Naive thymus-derived CD4-positive, alpha-beta T cell (primary cell): ENCODE data around the gene DBNDD1. TPM values are rescaled to one million over a fixed set of nuclear protein-coding genes. Genes with fewer than 3 reads are reported as not detected.

Experiments used
- ATAC-seq: fragments of 150-1000 bp; cut with Tn5 transposase; 2 replicates; pipeline ENCODE4 v1.10.0; 2021; ENCODE audit warnings: mild to moderate bottlenecking, moderate library complexity
- CTCF ChIA-PET: fragments of 350-600 bp; sonication (Branson Sonifier 250); formaldehyde crosslinking; loops from one replicate; lab custom pipeline; 2021; ENCODE audit warnings: antibody characterized with exemption; lab: Charles Lee
- POLR2A ChIA-PET: fragments of 350-600 bp; sonication (Branson Sonifier 250); formaldehyde crosslinking; loops from one replicate; lab custom pipeline; 2021; ENCODE audit warnings: antibody characterized with exemption, inconsistent platforms; lab: Charles Lee
- DNase-seq, 9 donors: peaks; one replicate each; pipeline versions ENCODE4 v3.0.0 to v3.0.0-alpha.2; 2020 to 2022; ENCODE audit warnings: mixed read lengths in 1 of 9
- H3K27ac ChIP-seq: one replicate; pipeline ENCODE4 v1.7.0; 2013; ENCODE audit warnings: mild to moderate bottlenecking, low read depth, low read length, moderate library complexity
- H3K27me3 ChIP-seq, 2 donors: one replicate each; pipeline ENCODE4 v1.7.0; 2013; ENCODE audit warnings: low read length in 2 of 2, mild to moderate bottlenecking in 2 of 2, moderate library complexity in 2 of 2; ENCODE audit not compliant: control insufficient read depth in 2 of 2, insufficient read depth in 2 of 2
- H3K36me3 ChIP-seq, 3 experiments: 1 replicate in 2 of 3; 2 replicates in 1 of 3; pipeline ENCODE4 v1.7.0; 2013; ENCODE audit warnings: low read length in 3 of 3, mild to moderate bottlenecking in 3 of 3, moderate library complexity in 1 of 3; ENCODE audit not compliant: insufficient read depth in 3 of 3, control insufficient read depth in 2 of 3
- H3K4me1 ChIP-seq, 2 donors: one replicate each; pipeline ENCODE4 v1.7.0; 2013; ENCODE audit warnings: low read length in 2 of 2, mild to moderate bottlenecking in 2 of 2, moderate library complexity in 1 of 2; ENCODE audit not compliant: control insufficient read depth in 2 of 2, insufficient read depth in 2 of 2
- H3K4me3 ChIP-seq: 2 replicates; pipeline ENCODE4 v1.7.0; 2013; ENCODE audit warnings: mild to moderate bottlenecking, low read length
- H3K9me3 ChIP-seq, 3 experiments: 1 replicate in 2 of 3; 2 replicates in 1 of 3; pipeline ENCODE4 v1.7.0; 2013; ENCODE audit warnings: low read length in 3 of 3; ENCODE audit not compliant: control insufficient read depth in 2 of 3
- H3K27ac Mint-ChIP-seq, 9 donors: one replicate each; pipeline ENCODE4 v1.8.0; 2020 to 2022; ENCODE audit warnings: mixed read lengths in 9 of 9, mild to moderate bottlenecking in 8 of 9, moderate library complexity in 5 of 9, inconsistent platforms in 2 of 9
- H3K27me3 Mint-ChIP-seq, 5 donors: one replicate each; pipeline ENCODE4 v1.8.0; 2021 to 2022; ENCODE audit warnings: mixed read lengths in 5 of 5, mild to moderate bottlenecking in 1 of 5
- H3K36me3 Mint-ChIP-seq, 5 donors: one replicate each; pipeline ENCODE4 v1.8.0; 2020 to 2022; ENCODE audit warnings: mixed read lengths in 5 of 5, mild to moderate bottlenecking in 3 of 5, inconsistent platforms in 1 of 5
- H3K4me1 Mint-ChIP-seq, 7 donors: one replicate each; pipeline ENCODE4 v1.8.0; 2020 to 2022; ENCODE audit warnings: mixed read lengths in 7 of 7, mild to moderate bottlenecking in 3 of 7, inconsistent platforms in 1 of 7
- H3K4me3 Mint-ChIP-seq, 10 donors: one replicate each; pipeline ENCODE4 v1.8.0; 2020 to 2022; ENCODE audit warnings: mild to moderate bottlenecking in 10 of 10, mixed read lengths in 10 of 10, moderate library complexity in 6 of 10, inconsistent platforms in 2 of 10
- H3K9me3 Mint-ChIP-seq, 11 donors: one replicate each; pipeline ENCODE4 v1.8.0; 2020 to 2022; ENCODE audit warnings: mixed read lengths in 11 of 11, mild to moderate bottlenecking in 4 of 11, inconsistent platforms in 1 of 11, moderate library complexity in 1 of 11
- intact Hi-C, 2 donors: fragments of 100-400 bp; cut with micrococcal nuclease; formaldehyde crosslinking; loops; one replicate each; pipeline ENCODE4 v1.15.1; 2023
- polyA plus RNA-seq, 2 donors: library from polyadenylated mRNA; unstranded; fragments of 300-500 nt; fragmentation: Illumina TruSeq; gene quantifications; one replicate each; pipeline ENCODE4 v1.2.3, GENCODE V29; 2021
- total RNA-seq, 6 experiments: library from RNA in 5 of 6; stranded (reverse) in 5 of 6; gene quantifications; 1 replicate in 5 of 6; 2 replicates in 1 of 6; pipeline ENCODE4 v1.2.3 and lab custom pipeline; 2021 to 2026

Gene DBNDD1
- total and polyA plus RNA-seq, 7 experiments from 2014 or later = 0.12 to 20.8 (median 3.1) TPM

- Histone ChIP-seq H3K9me3 (no peaks in the 10 kb centered on the region), H3K27ac (peak overlapping the region; percentile 69), H3K27me3 (no peaks in the 10 kb centered on the region), H3K4me1 (peaks cover 11 to 31% of the 10 kb centered on the region in 2 donors), H3K4me3 (peak overlapping the region; percentile 73), H3K36me3 (no peaks in the 10 kb centered on the region)
- peaks cover 0 to 2% (median 0%) of the 10 kb centered on the region in 5 donors for H3K36me3 Mint-ChIP-seq
- H3K27me3 Mint-ChIP-seq = peaks cover 0 to 21% (median 0%) of the 10 kb centered on the region in 5 donors
- H3K27ac Mint-ChIP-seq = peak overlapping the region; percentile 67 to 84 (median 79)
- H3K4me3 Mint-ChIP-seq = peak overlapping the region; percentile 75 to 82 (median 80)
- H3K9me3 Mint-ChIP-seq = peaks cover 0 to 2% (median 0%) of the 10 kb centered on the region in 11 donors
- H3K4me1 Mint-ChIP-seq = peaks cover 15 to 37% (median 28%) of the 10 kb centered on the region in 7 donors
- CTCF ChIA-PET = interaction anchor here (0.6 kb wide), 1 partner anchor 45 kb away, joined by 4 read pairs; no protein-coding TSS in a partner anchor
- intact Hi-C loops = loop anchor here (1.0 to 5.0 kb wide), 5 partner anchors 50 to 925 kb away; partner anchors contain the start of genes DEF8 (in 2 of the 2) and TCF25 (in 1 of the 2)
- ATAC-seq (peak; percentile 80), DNase-seq (peak; percentile 51 to 89 (median 71))
- POLR2A ChIA-PET = interaction anchor here (2.4 kb wide), 1 partner anchor 14 kb away, joined by 9 read pairs; no protein-coding TSS in a partner anchor
Observed at GRCh38 chr16:90022209-90023077, 3.2 kb upstream of the DBNDD1 start.

GRCh38 chr16:90020838-90021382, 1.7 kb upstream of the DBNDD1 start:
- Histone ChIP-seq H3K4me3 (no peak overlapping the region), H3K27me3 (no peaks in the 10 kb centered on the region), H3K36me3 (no peaks in the 10 kb centered on the region), H3K9me3 (no peaks in the 10 kb centered on the region), H3K4me1 (peaks cover 11 to 31% of the 10 kb centered on the region in 2 donors), H3K27ac (no peak overlapping the region)
- ChIA-PET CTCF (interaction anchor here (1.1 to 1.7 kb wide), 3 partner anchors 10 to 321 kb away, joined by 3 to 6 read pairs (median 5); no protein-coding TSS in a partner anchor), POLR2A (no interaction called here)
- H3K9me3 Mint-ChIP-seq = peaks cover 0 to 2% (median 0%) of the 10 kb centered on the region in 11 donors
- H3K27me3 Mint-ChIP-seq = peaks cover 0 to 26% (median 0%) of the 10 kb centered on the region in 5 donors
- H3K36me3 Mint-ChIP-seq = peaks cover 0 to 2% (median 0%) of the 10 kb centered on the region in 5 donors
- H3K4me1 Mint-ChIP-seq = peaks cover 15 to 31% (median 22%) of the 10 kb centered on the region in 7 donors
- DNase-seq (no peak), ATAC-seq (no peak)
- H3K27ac Mint-ChIP-seq = peak overlapping the region in 1 of 9 donors; percentile 73
- intact Hi-C loops = loop anchor here (5.0 kb wide), 3 partner anchors 74 to 924 kb away; partner anchors contain the start of genes DEF8 (in 1 of the 2) and TCF25 (in 1 of the 2)
- H3K4me3 Mint-ChIP-seq = peak overlapping the region in 8 of 10 donors; percentile 21 to 90 (median 78)

GRCh38 chr16:90020260-90020837, 1.1 kb upstream of the DBNDD1 start:
- Mint-ChIP-seq H3K27me3 (peaks cover 0 to 31% (median 0%) of the 10 kb centered on the region in 5 donors), H3K9me3 (peaks cover 0 to 2% (median 0%) of the 10 kb centered on the region in 11 donors), H3K4me3 (peak overlapping the region; percentile 75 to 90 (median 84)), H3K27ac (peak overlapping the region in 7 of 9 donors; percentile 9 to 83 (median 64)), H3K4me1 (peaks cover 15 to 30% (median 21%) of the 10 kb centered on the region in 7 donors), H3K36me3 (peaks cover 0 to 2% (median 0%) of the 10 kb centered on the region in 5 donors)
- peak overlapping the region; percentile 20 for H3K4me3 ChIP-seq
- DNase-seq = no peak
- no peak overlapping the region for H3K27ac ChIP-seq
- no peaks in the 10 kb centered on the region for H3K27me3 ChIP-seq
- intact Hi-C loops = loop anchor here (5.0 kb wide), 3 partner anchors 73 to 923 kb away; partner anchors contain the start of genes DEF8 (in 1 of the 2) and TCF25 (in 1 of the 2)
- no peaks in the 10 kb centered on the region for H3K36me3 ChIP-seq
- no peak for ATAC-seq
- H3K9me3 ChIP-seq = no peaks in the 10 kb centered on the region
- peaks cover 11 to 31% of the 10 kb centered on the region in 2 donors for H3K4me1 ChIP-seq
- POLR2A ChIA-PET = interaction anchor here (0.6 kb wide), 1 partner anchor 10 kb away, joined by 3 read pairs; no protein-coding TSS in a partner anchor
- CTCF ChIA-PET = interaction anchor here (1.1 to 1.7 kb wide), 3 partner anchors 10 to 321 kb away, joined by 3 to 6 read pairs (median 5); no protein-coding TSS in a partner anchor

GRCh38 chr16:90019543-90020259, 445 bp upstream of the DBNDD1 start:
- ChIA-PET POLR2A (interaction anchor here (0.6 kb wide), 1 partner anchor 9 kb away, joined by 3 read pairs; no protein-coding TSS in a partner anchor), CTCF (interaction anchor here (0.5 to 1.7 kb wide), 4 partner anchors 9 to 320 kb away, joined by 3 to 6 read pairs (median 4); no protein-coding TSS in a partner anchor)
- Mint-ChIP-seq H3K36me3 (peaks cover 0 to 2% (median 0%) of the 10 kb centered on the region in 5 donors), H3K27me3 (peaks cover 0 to 31% (median 0%) of the 10 kb centered on the region in 5 donors), H3K4me1 (peaks cover 15 to 30% (median 21%) of the 10 kb centered on the region in 7 donors), H3K4me3 (peak overlapping the region; percentile 75 to 90 (median 84)), H3K9me3 (peaks cover 0 to 2% (median 0%) of the 10 kb centered on the region in 11 donors), H3K27ac (peak overlapping the region in 7 of 9 donors; percentile 9 to 83 (median 64))
- H3K4me1 ChIP-seq = peaks cover 11 to 31% of the 10 kb centered on the region in 2 donors
- H3K9me3 ChIP-seq = no peaks in the 10 kb centered on the region
- H3K4me3 ChIP-seq = peak overlapping the region; percentile 20
- intact Hi-C loops = loop anchor here (5.0 to 10.0 kb wide), 5 partner anchors 47 to 922 kb away; partner anchors contain the start of genes DEF8 (in 1 of the 2), TCF25 (in 1 of the 2) and TUBB3 (in 1 of the 2)
- ATAC-seq (peak; percentile 87), DNase-seq (peak in 8 of 9 donors; percentile 42 to 71 (median 52))
- no peaks in the 10 kb centered on the region for H3K36me3 ChIP-seq
- H3K27ac ChIP-seq = peak overlapping the region; percentile 25
- H3K27me3 ChIP-seq = no peaks in the 10 kb centered on the region

GRCh38 chr16:90018297-90018651, 982 bp downstream of the DBNDD1 start:
- Histone ChIP-seq H3K36me3 (no peaks in the 10 kb centered on the region), H3K4me3 (no peak overlapping the region), H3K27me3 (no peaks in the 10 kb centered on the region), H3K4me1 (peaks cover 11 to 31% of the 10 kb centered on the region in 2 donors), H3K27ac (no peak overlapping the region), H3K9me3 (no peaks in the 10 kb centered on the region)
- ChIA-PET POLR2A (interaction anchor here (0.9 kb wide), 1 partner anchor 10 kb away, joined by 4 read pairs; no protein-coding TSS in a partner anchor), CTCF (interaction anchor here (0.7 to 1.6 kb wide), 2 partner anchors 9 to 972 kb away, joined by 3 to 5 read pairs; no protein-coding TSS in a partner anchor)
- Mint-ChIP-seq H3K27me3 (peaks cover 0 to 31% (median 0%) of the 10 kb centered on the region in 5 donors), H3K9me3 (peaks cover 0 to 2% (median 0%) of the 10 kb centered on the region in 11 donors), H3K4me1 (peaks cover 15 to 27% (median 21%) of the 10 kb centered on the region in 7 donors), H3K36me3 (peaks cover 0 to 2% (median 0%) of the 10 kb centered on the region in 5 donors), H3K4me3 (peak overlapping the region in 9 of 10 donors; percentile 64 to 83 (median 79)), H3K27ac (peak overlapping the region in 2 of 9 donors; percentile 25 to 38)
- no peak for DNase-seq
- ATAC-seq = no peak
- intact Hi-C loops = loop anchor here (5.0 to 10.0 kb wide), 2 partner anchors 46 to 93 kb away; partner anchors contain the start of gene TUBB3 (in 1 of the 2)
